Right lobe of liver (tissue), 6 donors: ENCODE measurements around the gene ABCA3. TPM values are rescaled to one million over a fixed set of nuclear protein-coding genes. Genes with fewer than 3 reads are reported as not detected.

ENCODE experiments used
- ATAC-seq, 4 donors: fragments of 200-7000 bp; cut with Tn5 transposase; one replicate each; pipeline ENCODE4 v1.9.1; 2020; ENCODE audit warnings: mild to moderate bottlenecking in 4 of 4, moderate library complexity in 4 of 4
- DNase-seq, 3 donors: peaks; one replicate each; pipeline ENCODE4 v3.0.0-alpha.2; 2020
- H3K27ac ChIP-seq, 3 donors: fragments of 200-600 bp; one replicate each; pipeline ENCODE4 v1.8.0; 2022
- H3K27me3 ChIP-seq, 2 donors: fragments of 200-600 bp; one replicate each; pipeline ENCODE4 v1.8.0; 2022
- H3K36me3 ChIP-seq, 4 donors: fragments of 200-600 bp; sonication (generic) in 1 of 4; one replicate each; pipeline versions ENCODE4 v1.5.1 to v1.8.0; 2017 to 2022; ENCODE audit warnings: control low read depth in 1 of 4
- H3K4me1 ChIP-seq, 4 donors: fragments of 200-600 bp; sonication (generic) in 1 of 4; one replicate each; pipeline versions ENCODE4 v1.5.1 to v1.8.0; 2017 to 2022; ENCODE audit warnings: control low read depth in 1 of 4
- H3K4me3 ChIP-seq, 3 donors: fragments of 200-600 bp; one replicate each; pipeline ENCODE4 v1.8.0; 2022
- H3K9me3 ChIP-seq, 4 donors: fragments of 200-600 bp; sonication (generic) in 1 of 4; one replicate each; pipeline versions ENCODE4 v1.5.1 to v1.8.0; 2017 to 2022; ENCODE audit warnings: control low read depth in 1 of 4
- POLR2A ChIP-seq: fragments of 450-650 bp; IDR thresholded peaks from one replicate; pipeline ENCODE4 v1.6.1; 2017; ENCODE audit warnings: antibody characterized with exemption, mild to moderate bottlenecking
- WGBS: methylation state at CpG from one replicate; pipeline ENCODE4 v1.1.6; 2018; ENCODE audit warnings: low coverage, low lambda C conversion rate; ENCODE audit not compliant: insufficient coverage; ENCODE audit errors: missing lambda C conversion rate; 5-methylcytosine and 5-hydroxymethylcytosine counted together
- intact Hi-C, 2 donors: fragments of 100-400 bp; cut with DNase I; formaldehyde crosslinking; loops; one replicate each; pipeline versions ENCODE4 v1.11.2 to v1.14.1; 2022
- total RNA-seq, 6 experiments: library from RNA; depleted of rRNA in 2 of 6; stranded (reverse); fragments of >200 nt in 2 of 6; fragmentation: NEBNext Ultra II Directional in 3 of 6; extraction: Animal tissue kit (Norgen Biotek cat#: 25700) in 3 of 6; gene quantifications; one replicate each; pipeline versions ENCODE4 v1.1.0 to v1.2.4, GENCODE V29; 2016 to 2023
- TF ChIP-seq, protein P1 (sequence below), 4 donors: fragments of 200-600 bp in 3 of 4; fragments of 450-650 bp in 1 of 4; IDR thresholded peaks; one replicate each; pipeline versions ENCODE4 v1.5.1 to v1.8.0; 2016 to 2022; ENCODE audit warnings: antibody characterized with exemption in 4 of 4, mild to moderate bottlenecking in 2 of 4
- donor health status: DM: no; HTN: yes; CAD: no.
- donor health status: DM: no; HTN: no; CAD: no.
- donor health status: DM: no; HTN: no; CAD: no.
- donor health status: DM: no; HTN: yes; CAD: no.
- donor health status: DM: no; HTN: yes; CAD: no.

ABCA3 gene
- total RNA-seq, 6 experiments from 2014 or later = 1.2 to 2.9 (median 2.1) TPM

DNA sequence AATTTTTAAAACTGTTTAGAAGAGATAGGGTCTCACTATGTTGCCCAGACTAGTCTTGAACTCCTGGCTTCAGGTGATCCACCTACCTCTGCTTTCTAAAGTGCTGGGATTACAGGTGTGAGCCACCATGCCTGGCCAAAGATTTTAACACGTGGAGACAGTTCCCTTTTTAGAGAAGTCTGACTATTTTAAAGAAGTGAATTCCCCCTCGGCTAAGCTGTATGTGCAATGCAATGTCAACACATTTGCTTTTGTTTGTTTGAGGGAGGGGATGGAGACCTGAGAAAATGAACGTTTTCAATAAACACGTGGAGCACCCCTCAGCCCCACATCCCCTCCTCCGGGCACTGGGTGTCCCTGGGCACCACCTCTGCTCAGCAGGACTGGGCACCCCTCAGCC, 58.3 kb downstream of the ABCA3 start:
- DNase-seq (no peak), ATAC-seq (no peak)
- H3K36me3 ChIP-seq = no peaks in the 10 kb centered on the region
- H3K27me3 ChIP-seq = no peaks in the 10 kb centered on the region
- intact Hi-C loops = no loop called here
- TF ChIP-seq POLR2A = no peak
- H3K27ac ChIP-seq = no peak overlapping the region
- no peaks in the 10 kb centered on the region for H3K4me1 ChIP-seq
- WGBS = 27% methylated on average over 2 of the region's 5 CpGs
- no peak overlapping the region for H3K4me3 ChIP-seq
- no peaks in the 10 kb centered on the region for H3K9me3 ChIP-seq

DNA sequence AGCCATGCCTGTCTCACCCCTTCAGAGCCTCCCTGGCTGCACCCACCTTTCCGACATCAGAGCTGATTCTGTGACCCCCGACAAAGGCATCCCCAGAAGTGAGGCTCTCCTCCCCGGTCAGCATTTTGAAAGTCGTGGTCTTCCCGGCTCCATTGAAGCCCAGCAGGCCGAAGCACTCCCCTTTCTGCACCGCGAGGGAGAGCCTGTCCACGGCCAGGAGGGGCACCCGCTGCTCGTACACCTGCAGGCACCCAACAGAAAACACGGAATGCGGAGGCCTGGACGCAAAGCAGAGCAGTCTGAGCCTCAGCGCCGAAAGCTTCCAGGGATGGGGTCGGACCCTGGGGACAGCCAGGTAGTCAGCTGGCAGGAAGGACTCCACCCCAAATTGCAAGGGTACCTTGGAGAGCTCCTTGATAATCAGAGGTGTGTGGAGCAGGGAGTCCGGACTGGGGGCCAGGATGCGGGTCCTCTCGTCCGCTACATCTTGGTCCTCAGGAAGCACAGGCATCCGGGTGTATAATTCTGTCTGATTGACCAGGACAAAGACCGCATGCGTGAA, 59.5 kb downstream of the ABCA3 start:
- TF ChIP-seq, protein P1, sequence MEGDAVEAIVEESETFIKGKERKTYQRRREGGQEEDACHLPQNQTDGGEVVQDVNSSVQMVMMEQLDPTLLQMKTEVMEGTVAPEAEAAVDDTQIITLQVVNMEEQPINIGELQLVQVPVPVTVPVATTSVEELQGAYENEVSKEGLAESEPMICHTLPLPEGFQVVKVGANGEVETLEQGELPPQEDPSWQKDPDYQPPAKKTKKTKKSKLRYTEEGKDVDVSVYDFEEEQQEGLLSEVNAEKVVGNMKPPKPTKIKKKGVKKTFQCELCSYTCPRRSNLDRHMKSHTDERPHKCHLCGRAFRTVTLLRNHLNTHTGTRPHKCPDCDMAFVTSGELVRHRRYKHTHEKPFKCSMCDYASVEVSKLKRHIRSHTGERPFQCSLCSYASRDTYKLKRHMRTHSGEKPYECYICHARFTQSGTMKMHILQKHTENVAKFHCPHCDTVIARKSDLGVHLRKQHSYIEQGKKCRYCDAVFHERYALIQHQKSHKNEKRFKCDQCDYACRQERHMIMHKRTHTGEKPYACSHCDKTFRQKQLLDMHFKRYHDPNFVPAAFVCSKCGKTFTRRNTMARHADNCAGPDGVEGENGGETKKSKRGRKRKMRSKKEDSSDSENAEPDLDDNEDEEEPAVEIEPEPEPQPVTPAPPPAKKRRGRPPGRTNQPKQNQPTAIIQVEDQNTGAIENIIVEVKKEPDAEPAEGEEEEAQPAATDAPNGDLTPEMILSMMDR (IDR thresholded peaks at IDR 0.05) = no peak
- TF ChIP-seq POLR2A = no peak
- no peak for DNase-seq

DNA sequence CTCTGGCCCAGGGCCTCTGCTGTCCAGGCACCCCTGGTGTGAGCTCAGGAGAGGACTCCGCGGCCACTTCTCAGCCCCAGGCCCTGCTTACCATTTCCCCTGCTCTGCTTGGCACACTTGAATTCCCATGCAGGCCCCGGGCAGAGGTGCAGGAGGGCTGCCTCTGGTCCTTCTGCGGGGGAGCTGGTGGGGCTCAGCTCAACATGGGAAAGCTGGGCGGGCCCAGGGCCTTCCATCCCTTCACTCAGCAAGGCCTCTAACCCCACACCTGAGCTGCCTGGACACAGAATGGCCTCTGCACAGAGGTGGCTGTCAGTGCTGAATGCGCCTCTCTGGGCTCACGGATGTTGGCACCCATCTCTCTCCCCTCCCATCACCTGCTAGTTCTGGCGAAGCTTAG, 60.1 kb downstream of the ABCA3 start:
- Histone ChIP-seq H3K4me1 (no peaks in the 10 kb centered on the region), H3K36me3 (no peaks in the 10 kb centered on the region), H3K27ac (no peak overlapping the region), H3K9me3 (no peaks in the 10 kb centered on the region), H3K27me3 (no peaks in the 10 kb centered on the region), H3K4me3 (no peak overlapping the region)
- DNase-seq (no peak), ATAC-seq (no peak)
- WGBS = 100% methylated on average over 2 of the region's 8 CpGs
- intact Hi-C loops = no loop called here
- no peak for TF ChIP-seq POLR2A
- TF ChIP-seq, protein P1 (IDR thresholded peaks at IDR 0.05) = no peak

More for the DNA sequence above, 59.5 kb downstream of the ABCA3 start:
- Histone ChIP-seq H3K27ac (no peak overlapping the region), H3K4me3 (no peak overlapping the region), H3K4me1 (no peaks in the 10 kb centered on the region), H3K36me3 (no peaks in the 10 kb centered on the region), H3K27me3 (no peaks in the 10 kb centered on the region), H3K9me3 (no peaks in the 10 kb centered on the region)
- 77% methylated on average over 9 of the region's 24 CpGs for WGBS
- no peak for ATAC-seq
- intact Hi-C loops = no loop called here

DNA sequence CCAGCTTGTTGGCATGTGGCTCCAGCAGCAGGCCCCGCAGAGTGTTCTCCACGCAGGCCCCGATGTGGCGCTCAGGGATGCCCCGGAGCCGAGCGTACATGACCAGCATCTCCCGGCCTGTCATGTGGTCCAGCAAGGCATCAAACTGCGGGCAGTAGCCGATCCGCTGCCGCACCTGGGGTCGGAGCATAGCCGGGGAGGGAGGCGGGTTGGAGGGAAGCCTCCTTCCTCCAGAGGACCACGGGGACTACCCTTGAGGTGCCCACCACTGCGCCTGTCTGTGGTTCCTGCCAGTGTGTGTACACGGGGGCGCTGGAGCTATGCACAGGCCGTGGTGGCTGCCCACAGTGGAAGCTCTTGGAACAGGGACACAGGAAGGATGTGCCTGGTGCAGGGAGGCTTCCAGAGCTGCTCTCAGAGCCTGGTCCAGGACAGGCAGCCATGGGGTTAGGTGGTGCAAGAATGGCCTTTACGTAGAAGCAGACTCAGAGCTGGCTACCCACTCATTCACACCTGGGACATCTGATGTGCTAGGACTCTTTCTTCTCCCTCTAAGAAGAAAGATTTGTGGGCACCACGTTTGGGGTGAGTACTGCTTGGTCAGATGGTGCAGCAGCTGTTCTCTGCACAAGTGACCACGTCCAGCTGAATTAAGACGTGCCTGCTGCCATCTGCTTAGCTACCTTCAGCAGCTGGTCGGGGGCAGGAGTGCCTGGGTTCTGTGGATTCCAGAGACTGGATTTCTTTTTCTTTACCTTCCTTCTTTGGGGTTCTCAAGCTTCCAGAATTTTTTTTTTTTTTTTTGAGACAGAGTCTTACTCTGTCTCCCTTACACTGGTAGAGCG, 61.4 kb downstream of the ABCA3 start:
- 77% methylated on average over 6 of the region's 26 CpGs for WGBS
- no peaks in the 10 kb centered on the region for H3K27me3 ChIP-seq
- ATAC-seq = no peak
- H3K4me1 ChIP-seq = no peaks in the 10 kb centered on the region
- no peaks in the 10 kb centered on the region for H3K36me3 ChIP-seq
- DNase-seq = no peak
- no peaks in the 10 kb centered on the region for H3K9me3 ChIP-seq
- no peak overlapping the region for H3K27ac ChIP-seq
- intact Hi-C loops = no loop called here
- no peak for TF ChIP-seq POLR2A
- TF ChIP-seq, protein P1 (IDR thresholded peaks at IDR 0.05) = no peak
- H3K4me3 ChIP-seq = no peak overlapping the region

DNA sequence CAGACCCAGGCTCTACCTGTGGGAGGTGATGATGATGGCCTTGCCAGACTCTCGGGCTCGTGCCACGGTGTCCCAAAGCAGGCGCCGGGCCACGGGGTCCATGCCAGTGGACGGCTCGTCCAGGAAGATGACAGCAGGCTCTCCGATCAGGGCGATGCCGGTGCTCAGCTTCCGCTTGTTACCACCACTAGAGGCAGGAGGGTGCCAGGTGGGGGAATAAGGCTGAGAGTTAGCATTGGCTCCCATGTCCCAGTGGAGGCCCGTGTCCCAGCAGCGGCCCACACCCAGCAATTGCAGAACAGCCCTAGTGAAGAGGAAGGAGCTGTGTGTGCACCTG, 62.3 kb downstream of the ABCA3 start:
- intact Hi-C loops = no loop called here
- DNase-seq = no peak
- Histone ChIP-seq H3K9me3 (no peaks in the 10 kb centered on the region), H3K4me3 (no peak overlapping the region), H3K36me3 (no peaks in the 10 kb centered on the region), H3K27ac (no peak overlapping the region), H3K27me3 (no peaks in the 10 kb centered on the region), H3K4me1 (no peaks in the 10 kb centered on the region)
- ATAC-seq = no peak
- TF ChIP-seq, protein P1 (IDR thresholded peaks at IDR 0.05) = no peak
- TF ChIP-seq POLR2A = no peak
- 60% methylated on average over 3 of the region's 14 CpGs for WGBS
